Spleen (tissue), 11 donors: ENCODE results near the gene ITM2B. TPM values are rescaled to one million over a fixed set of nuclear protein-coding genes. Genes with fewer than 3 reads are reported as not detected.

Experiments used
- DNase-seq: peaks from one replicate; pipeline ENCODE4 v3.0.0-alpha.2; 2020
- H3K27ac ChIP-seq, 8 donors: fragments of 200-600 bp; sonication (generic) in 7 of 8; 1 replicate in 4 of 8; 2 replicates in 4 of 8; pipeline versions ENCODE4 v1.5.0 to v1.8.0; 2016 to 2021; ENCODE audit warnings: inconsistent platforms in 4 of 8, mild to moderate bottlenecking in 4 of 8, moderate library complexity in 1 of 8
- H3K27me3 ChIP-seq, 7 donors: fragments of 200-600 bp; sonication (generic) in 6 of 7; replicated peaks in 1 of 7; 1 replicate in 4 of 7; 2 replicates in 3 of 7; pipeline versions ENCODE4 v1.5.0 to v1.8.0; 2016 to 2021; ENCODE audit warnings: inconsistent platforms in 3 of 7, mild to moderate bottlenecking in 1 of 7
- H3K36me3 ChIP-seq, 6 donors: fragments of 200-600 bp; sonication (generic) in 5 of 6; 1 replicate in 4 of 6; 2 replicates in 2 of 6; pipeline versions ENCODE4 v1.5.0 to v1.8.0; 2016 to 2021; ENCODE audit warnings: inconsistent platforms in 2 of 6
- H3K4me1 ChIP-seq, 6 donors: fragments of 200-600 bp; sonication (generic) in 5 of 6; 1 replicate in 3 of 6; 2 replicates in 3 of 6; pipeline versions ENCODE4 v1.5.0 to v1.8.0; 2016 to 2021; ENCODE audit warnings: inconsistent platforms in 3 of 6
- H3K4me3 ChIP-seq, 8 donors: fragments of 200-600 bp; sonication (generic) in 7 of 8; 1 replicate in 4 of 8; 2 replicates in 4 of 8; pipeline versions ENCODE4 v1.5.0 to v1.8.0; 2016 to 2021; ENCODE audit warnings: inconsistent platforms in 4 of 8, mild to moderate bottlenecking in 4 of 8, moderate library complexity in 2 of 8
- H3K9me3 ChIP-seq, 8 donors: fragments of 200-600 bp; sonication (generic) in 7 of 8; 1 replicate in 4 of 8; 2 replicates in 4 of 8; pipeline versions ENCODE4 v1.5.0 to v1.8.0; 2016 to 2021; ENCODE audit warnings: inconsistent platforms in 4 of 8
- CTCF ChIP-seq, 11 experiments: fragments of 200-600 bp in 7 of 11; fragments of 450-650 bp in 4 of 11; sonication (generic) in 4 of 11; IDR thresholded peaks in 8 of 11; conservative IDR thresholded peaks in 3 of 11; 1 replicate in 7 of 11; 2 replicates in 4 of 11; pipeline versions ENCODE4 v1.4.0 to v1.8.0; 2016 to 2021; ENCODE audit warnings: antibody characterized with exemption in 11 of 11, inconsistent platforms in 4 of 11, mild to moderate bottlenecking in 1 of 11
- POLR2A ChIP-seq, 3 donors: fragments of 450-650 bp; IDR thresholded peaks; one replicate each; pipeline ENCODE4 v1.5.1; 2017; ENCODE audit warnings: antibody characterized with exemption in 3 of 3, mild to moderate bottlenecking in 1 of 3
- POLR2AphosphoS5 ChIP-seq, 3 donors: sonication (generic); formaldehyde crosslinking; IDR thresholded peaks; one replicate each; pipeline ENCODE4 v1.5.1; 2017; ENCODE audit warnings: antibody characterized with exemption in 3 of 3
- WGBS, 5 donors: extraction: QIAGEN DNeasy Blood & Tissue Kit in 3 of 5; methylation state at CpG; one replicate each; pipeline versions ENCODE4 v1.1.5 to v1.1.7; 2013 to 2018; 5-methylcytosine and 5-hydroxymethylcytosine counted together
- intact Hi-C: fragments of 100-400 bp; cut with DNase I; formaldehyde crosslinking; loops from one replicate; pipeline ENCODE4 v1.15.0; 2023; ENCODE audit warnings: low total_unique reads
- polyA plus RNA-seq, 3 donors: library from polyadenylated mRNA; stranded (reverse); fragments of 200-250 nt; gene quantifications; one replicate each; pipeline ENCODE4 v1.2.1, GENCODE V29; 2013
- total RNA-seq, 7 donors: library from RNA; depleted of rRNA in 3 of 7; stranded (reverse); fragments of >200 nt in 3 of 7; fragmentation: NEBNext Ultra II Directional in 4 of 7; extraction: Animal tissue kit (Norgen Biotek cat#: 25700) in 4 of 7; gene quantifications; one replicate each; pipeline versions ENCODE4 v1.1.0 to v1.2.1, GENCODE V29; 2016 to 2021
- donor health status: healthy with polysubstance abuse.
- donor health status: DM: no; HTN: no; CAD: no; lungs with moderate emphysema.
- donor health status: DM: no; HTN: no; CAD: no.
- donor health status: Bipolar disorder and iron deficiency.
- donor health status: healthy.
- donor health status: DM: no; HTN: no; CAD: no.
- donor health status: DM: yes; HTN: yes; CAD: no.

ITM2B gene
- total and polyA plus RNA-seq, 10 donors, result 244 to 890 (median 651) TPM

DNA sequence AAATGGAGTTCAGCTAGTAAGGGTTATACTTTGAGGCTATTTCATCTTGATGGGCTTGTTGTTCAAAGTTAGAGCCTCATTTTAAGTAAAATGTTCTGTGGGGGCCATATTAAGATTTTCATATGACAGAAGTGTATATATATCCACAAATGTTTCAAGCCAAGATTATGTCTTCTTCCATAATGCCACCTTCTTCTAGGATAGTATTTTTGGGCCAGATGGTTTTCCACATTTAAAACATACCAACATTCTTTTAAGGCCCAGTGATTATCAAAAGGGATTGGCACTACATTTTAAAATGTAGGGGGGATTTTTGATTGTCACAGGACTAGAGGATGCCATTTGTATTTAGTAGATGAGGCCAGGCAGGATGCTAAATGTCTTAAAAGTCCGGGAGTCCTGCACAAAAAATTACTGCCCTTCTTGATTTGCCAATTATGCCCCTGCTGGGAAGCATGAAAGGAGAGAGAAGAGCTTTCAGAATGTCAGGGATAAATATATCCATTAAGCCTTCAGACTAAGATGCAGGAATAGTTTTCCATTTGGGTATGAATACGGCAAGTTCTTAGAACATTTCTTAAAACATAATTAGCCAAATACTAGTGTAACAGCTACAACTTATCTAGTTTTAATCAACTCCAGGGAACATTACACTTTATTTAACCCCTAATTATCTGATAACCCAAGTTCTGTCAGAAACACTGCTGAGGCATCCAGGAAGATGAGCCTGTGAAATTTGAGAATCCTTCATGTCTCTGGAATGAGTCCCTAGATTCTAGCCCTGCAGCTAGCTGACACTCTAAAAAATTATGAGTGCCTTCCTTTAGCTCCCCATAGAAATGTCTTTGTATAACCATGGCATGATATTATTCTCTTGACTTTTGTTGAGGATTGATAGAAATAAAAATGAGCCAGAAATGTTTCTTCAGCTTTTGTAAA, 34.0 kb downstream of the ITM2B start:
- intact Hi-C loops, result no loop called here
- no peak for DNase-seq
- peaks cover 9 to 47% (median 32%) of the 10 kb centered on the region in 6 donors for H3K4me1 ChIP-seq
- TF ChIP-seq POLR2AphosphoS5 (IDR thresholded peaks at IDR 0.05) (no peak), CTCF (IDR thresholded peaks at IDR 0.05 in 8 of 11, conservative IDR thresholded peaks at IDR 0.05 in 3 of 11) (no peak), POLR2A (IDR thresholded peaks at IDR 0.05) (no peak)
- no peak overlapping the region for H3K4me3 ChIP-seq
- 93 to 97% (median 96%) methylated on average over 2 of the region's 2 CpGs for WGBS, 5 donors
- H3K27ac ChIP-seq, result peak overlapping the region in 3 of 8 donors; percentile 24 to 66 (median 58)
- H3K36me3 ChIP-seq, result peaks cover 0 to 80% (median 25%) of the 10 kb centered on the region in 6 donors
- no peaks in the 10 kb centered on the region for H3K27me3 ChIP-seq
- no peaks in the 10 kb centered on the region for H3K9me3 ChIP-seq

DNA sequence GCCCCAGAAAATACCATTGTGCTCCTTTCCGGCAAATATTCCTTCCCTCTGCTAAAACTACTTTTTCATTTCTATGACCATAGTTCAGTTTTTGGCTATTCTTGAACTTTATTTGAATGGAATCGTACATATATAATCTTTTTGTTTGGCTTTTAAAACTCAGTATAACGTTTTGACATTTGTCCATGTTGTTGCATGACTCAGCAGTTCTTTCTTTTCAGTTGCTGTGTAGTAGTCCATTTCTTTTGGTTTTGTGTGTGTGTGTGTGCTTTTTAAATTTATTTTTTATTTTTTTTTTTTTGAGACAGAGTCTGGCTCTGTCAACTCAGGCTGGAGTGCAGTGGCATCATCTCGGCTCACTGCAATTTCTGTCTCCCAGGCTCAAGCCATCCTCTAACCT, 35.0 kb downstream of the ITM2B start:
- Histone ChIP-seq H3K4me3 (no peak overlapping the region), H3K36me3 (peaks cover 0 to 70% (median 16%) of the 10 kb centered on the region in 6 donors), H3K9me3 (no peaks in the 10 kb centered on the region), H3K4me1 (peaks cover 9 to 37% (median 31%) of the 10 kb centered on the region in 6 donors), H3K27ac (peak overlapping the region in 1 of 8 donors; percentile 1), H3K27me3 (no peaks in the 10 kb centered on the region)
- DNase-seq, result no peak
- intact Hi-C loops, result no loop called here
- 92 to 98% (median 93%) methylated on average over 4 of the region's 4 CpGs for WGBS, 5 donors
- TF ChIP-seq POLR2AphosphoS5 (IDR thresholded peaks at IDR 0.05) (no peak), CTCF (IDR thresholded peaks at IDR 0.05 in 8 of 11, conservative IDR thresholded peaks at IDR 0.05 in 3 of 11) (no peak), POLR2A (IDR thresholded peaks at IDR 0.05) (no peak)

DNA sequence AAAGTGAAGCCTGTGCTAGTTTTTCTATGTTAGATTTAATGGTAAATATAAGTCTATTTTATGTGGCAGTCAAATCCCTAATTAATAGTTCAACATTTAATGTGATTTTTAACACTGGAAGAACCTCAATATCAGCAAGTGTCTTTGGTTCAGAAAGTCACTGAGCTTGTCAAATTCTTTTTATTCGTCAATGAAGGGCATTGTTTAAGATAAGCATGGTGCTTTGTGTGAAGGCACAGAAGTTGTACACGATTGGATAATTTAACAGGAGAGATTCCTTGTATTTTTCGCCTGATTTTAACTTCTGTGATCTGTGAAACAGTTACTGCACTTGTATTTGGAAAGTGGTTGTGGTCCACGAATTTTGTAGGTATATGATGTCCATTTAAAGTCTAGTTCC, 40.3 kb downstream of the ITM2B start:
- no peaks in the 10 kb centered on the region for H3K27me3 ChIP-seq
- H3K4me3 ChIP-seq, result no peak overlapping the region
- intact Hi-C loops, result no loop called here
- TF ChIP-seq POLR2AphosphoS5 (IDR thresholded peaks at IDR 0.05), result no peak
- TF ChIP-seq CTCF (IDR thresholded peaks at IDR 0.05 in 8 of 11, conservative IDR thresholded peaks at IDR 0.05 in 3 of 11), result no peak
- no peak for TF ChIP-seq POLR2A (IDR thresholded peaks at IDR 0.05)
- no peak for DNase-seq
- 88 to 94% (median 92%) methylated on average over 4 of the region's 4 CpGs for WGBS, 5 donors
- H3K9me3 ChIP-seq, result no peaks in the 10 kb centered on the region
- H3K27ac ChIP-seq, result no peak overlapping the region
- peaks cover 0 to 25% (median 6%) of the 10 kb centered on the region in 6 donors for H3K36me3 ChIP-seq
- H3K4me1 ChIP-seq, result no peaks in the 10 kb centered on the region

DNA sequence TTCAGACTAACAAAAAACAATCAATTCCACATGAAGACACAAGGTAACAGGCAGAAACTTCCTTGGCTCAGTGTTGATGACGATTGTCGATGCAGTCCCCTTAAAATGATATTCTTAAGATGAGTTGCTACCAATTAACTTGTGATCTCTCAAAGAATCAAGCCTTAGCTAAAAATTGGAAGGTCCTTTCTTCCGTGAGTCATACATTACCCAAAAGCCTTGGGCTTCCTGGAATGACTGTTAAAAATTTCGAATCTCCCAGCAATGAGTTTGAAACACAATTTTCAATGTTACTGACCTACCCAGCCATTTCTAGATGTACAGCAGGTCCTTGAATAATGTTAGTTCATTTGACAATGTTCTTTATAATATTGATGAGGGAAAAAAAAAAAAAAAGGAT, 42.5 kb downstream of the ITM2B start:
- H3K27me3 ChIP-seq, result no peaks in the 10 kb centered on the region
- H3K9me3 ChIP-seq, result no peaks in the 10 kb centered on the region
- DNase-seq, result no peak
- WGBS, 5 donors, result 74 to 87% (median 79%) methylated on average over 4 of the region's 4 CpGs
- intact Hi-C loops, result no loop called here
- H3K4me3 ChIP-seq, result no peak overlapping the region
- H3K36me3 ChIP-seq, result peaks cover 0 to 7% (median 0%) of the 10 kb centered on the region in 6 donors
- no peaks in the 10 kb centered on the region for H3K4me1 ChIP-seq
- TF ChIP-seq POLR2A (IDR thresholded peaks at IDR 0.05), result no peak
- no peak for TF ChIP-seq CTCF (IDR thresholded peaks at IDR 0.05 in 8 of 11, conservative IDR thresholded peaks at IDR 0.05 in 3 of 11)
- TF ChIP-seq POLR2AphosphoS5 (IDR thresholded peaks at IDR 0.05), result no peak
- no peak overlapping the region for H3K27ac ChIP-seq
